Nephron (organoid): Measurements from ENCODE around the gene PLAAT1.

ENCODE experiments used
- H3K27ac Mint-ChIP-seq, 3 experiments: 2 replicates each; pipeline ENCODE4 v1.8.0; 2020; ENCODE audit warnings: mixed read lengths in 3 of 3, mild to moderate bottlenecking in 2 of 3, moderate library complexity in 1 of 3
- H3K27me3 Mint-ChIP-seq: 2 replicates; pipeline ENCODE4 v1.8.0; 2021; ENCODE audit warnings: low read depth, mild to moderate bottlenecking, moderate library complexity, mixed read lengths
- H3K36me3 Mint-ChIP-seq: 2 replicates; pipeline ENCODE4 v1.8.0; 2020; ENCODE audit warnings: low read depth, mixed read lengths
- H3K4me1 Mint-ChIP-seq: 2 replicates; pipeline ENCODE4 v1.8.0; 2020; ENCODE audit warnings: mixed read lengths
- H3K4me3 Mint-ChIP-seq, 3 experiments: 2 replicates each; pipeline ENCODE4 v1.8.0; 2020; ENCODE audit warnings: mild to moderate bottlenecking in 3 of 3, mixed read lengths in 3 of 3, moderate library complexity in 2 of 3
- H3K9me3 Mint-ChIP-seq: 2 replicates; pipeline ENCODE4 v1.8.0; 2020; ENCODE audit warnings: mixed read lengths
- CTCF ChIP-seq, 3 experiments: fragments of 200-600 bp; sonication (generic); IDR thresholded peaks; one replicate each; pipeline ENCODE4 v1.5.0; 2021; ENCODE audit warnings: antibody characterized with exemption in 3 of 3; ENCODE audit not compliant: unreplicated experiment in 3 of 3

PLAAT1 gene

GRCh38 chr3:193229851-193230420, 11.1 kb upstream of the PLAAT1 start:
- no peak overlapping the region for H3K4me3 Mint-ChIP-seq
- H3K9me3 Mint-ChIP-seq: no peaks in the 10 kb centered on the region
- no peaks in the 10 kb centered on the region for H3K36me3 Mint-ChIP-seq
- peaks cover 4% of the 10 kb centered on the region for H3K27me3 Mint-ChIP-seq
- no peak for TF ChIP-seq CTCF (IDR thresholded peaks at IDR 0.05; ENCODE audit: unreplicated experiment in 3 of 3)
- H3K27ac Mint-ChIP-seq: no peak overlapping the region
- no peaks in the 10 kb centered on the region for H3K4me1 Mint-ChIP-seq

DNA sequence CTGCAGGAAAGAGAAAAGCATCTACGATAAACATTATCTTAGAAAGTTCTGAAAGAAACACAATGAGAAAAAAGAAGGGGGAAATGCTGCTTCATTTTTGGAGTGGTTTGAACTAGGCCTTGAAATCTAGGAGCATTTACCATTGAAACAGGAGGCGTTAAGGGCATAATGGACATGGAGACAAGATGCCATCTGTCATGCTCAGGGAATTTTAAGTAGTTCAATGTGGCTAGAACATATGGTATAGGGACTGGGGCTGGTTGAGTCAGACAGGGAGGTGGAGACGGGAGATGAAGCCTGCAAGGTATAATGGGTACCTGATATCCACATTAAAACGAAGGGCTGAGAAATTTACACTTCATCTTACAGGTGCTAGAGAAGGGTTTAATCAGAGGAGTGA, 10.4 kb upstream of the PLAAT1 start:
- H3K9me3 Mint-ChIP-seq: no peaks in the 10 kb centered on the region
- TF ChIP-seq CTCF (IDR thresholded peaks at IDR 0.05; ENCODE audit: unreplicated experiment in 3 of 3): no peak
- H3K27me3 Mint-ChIP-seq: peaks cover 3% of the 10 kb centered on the region
- H3K4me3 Mint-ChIP-seq: no peak overlapping the region
- H3K27ac Mint-ChIP-seq: no peak overlapping the region
- no peaks in the 10 kb centered on the region for H3K4me1 Mint-ChIP-seq
- no peaks in the 10 kb centered on the region for H3K36me3 Mint-ChIP-seq

DNA sequence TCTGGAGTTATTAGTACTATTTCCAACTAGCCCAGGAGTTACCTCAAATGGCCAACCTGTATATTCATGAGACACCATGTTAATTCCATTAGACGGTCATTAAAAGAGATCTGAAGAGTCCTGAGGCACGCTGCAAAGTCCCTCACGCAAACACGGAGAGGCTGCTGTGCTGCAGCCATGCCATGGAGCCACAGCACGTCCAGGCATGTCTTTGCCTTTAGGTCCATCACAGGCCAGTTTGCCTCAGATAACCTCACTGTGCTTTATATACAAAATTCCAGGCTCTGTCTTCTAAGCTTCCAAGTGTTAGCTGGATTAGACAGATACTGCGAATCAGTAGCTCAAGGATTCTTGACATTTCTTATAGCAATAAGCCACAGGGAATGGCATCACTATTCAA, 9.8 kb upstream of the PLAAT1 start:
- TF ChIP-seq CTCF (IDR thresholded peaks at IDR 0.05; ENCODE audit: unreplicated experiment in 3 of 3): no peak
- Mint-ChIP-seq H3K4me3 (no peak overlapping the region), H3K27me3 (no peaks in the 10 kb centered on the region), H3K9me3 (no peaks in the 10 kb centered on the region), H3K27ac (no peak overlapping the region), H3K4me1 (no peaks in the 10 kb centered on the region), H3K36me3 (no peaks in the 10 kb centered on the region)

- H3K4me1 Mint-ChIP-seq: peaks cover 8% of the 10 kb centered on the region
- no peak for TF ChIP-seq CTCF (IDR thresholded peaks at IDR 0.05; ENCODE audit: unreplicated experiment in 3 of 3)
- no peak overlapping the region for H3K27ac Mint-ChIP-seq
- H3K9me3 Mint-ChIP-seq: no peaks in the 10 kb centered on the region
- H3K4me3 Mint-ChIP-seq: no peak overlapping the region
- peaks cover 5% of the 10 kb centered on the region for H3K27me3 Mint-ChIP-seq
- H3K36me3 Mint-ChIP-seq: no peaks in the 10 kb centered on the region
Measured at GRCh38 chr3:193236599-193236998, 4.4 kb upstream of the PLAAT1 start.

DNA sequence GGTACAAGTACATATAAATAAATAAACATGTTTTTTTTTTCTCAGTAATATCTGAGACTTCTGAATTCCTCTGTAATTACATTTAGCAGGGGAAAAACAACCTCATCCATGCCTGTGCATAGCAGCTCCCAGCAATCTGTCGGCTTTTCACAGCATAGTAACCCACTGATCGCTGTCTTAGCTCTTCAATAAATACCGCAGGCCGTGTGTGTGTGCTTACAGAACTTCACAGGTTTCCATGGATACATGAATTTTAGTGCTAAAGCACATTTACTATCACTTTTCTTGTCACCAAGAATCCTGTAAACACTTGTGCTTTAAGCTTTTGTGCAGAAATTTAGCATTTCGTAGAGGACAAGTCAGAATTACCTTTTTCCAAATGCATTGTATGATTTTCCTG, 4.0 kb upstream of the PLAAT1 start:
- Mint-ChIP-seq H3K36me3 (no peaks in the 10 kb centered on the region), H3K9me3 (no peaks in the 10 kb centered on the region), H3K4me1 (peaks cover 11% of the 10 kb centered on the region), H3K27me3 (peaks cover 8% of the 10 kb centered on the region), H3K27ac (no peak overlapping the region), H3K4me3 (no peak overlapping the region)
- no peak for TF ChIP-seq CTCF (IDR thresholded peaks at IDR 0.05; ENCODE audit: unreplicated experiment in 3 of 3)

- no peaks in the 10 kb centered on the region for H3K36me3 Mint-ChIP-seq
- H3K4me1 Mint-ChIP-seq: peaks cover 22% of the 10 kb centered on the region
- H3K9me3 Mint-ChIP-seq: peaks cover 2% of the 10 kb centered on the region
- TF ChIP-seq CTCF (IDR thresholded peaks at IDR 0.05; ENCODE audit: unreplicated experiment in 3 of 3): no peak
- peak overlapping the region; percentile 31 to 77 (median 40) for H3K27ac Mint-ChIP-seq
- H3K27me3 Mint-ChIP-seq: peaks cover 14% of the 10 kb centered on the region
- peak overlapping the region; percentile 83 to 92 (median 89) for H3K4me3 Mint-ChIP-seq
Measured at GRCh38 chr3:193240436-193240849, 579 bp upstream of the PLAAT1 start.
